Measurements from ENCODE around the gene MRPL57. TPM values are rescaled to one million over a fixed set of nuclear protein-coding genes. Genes with fewer than 3 reads are reported as not detected.

Gene MRPL57
- total and polyA plus RNA-seq, 2 donors (not counting 1 experiment from before 2014, with no cell fraction given) = 7.8 to 12.1 TPM

DNA sequence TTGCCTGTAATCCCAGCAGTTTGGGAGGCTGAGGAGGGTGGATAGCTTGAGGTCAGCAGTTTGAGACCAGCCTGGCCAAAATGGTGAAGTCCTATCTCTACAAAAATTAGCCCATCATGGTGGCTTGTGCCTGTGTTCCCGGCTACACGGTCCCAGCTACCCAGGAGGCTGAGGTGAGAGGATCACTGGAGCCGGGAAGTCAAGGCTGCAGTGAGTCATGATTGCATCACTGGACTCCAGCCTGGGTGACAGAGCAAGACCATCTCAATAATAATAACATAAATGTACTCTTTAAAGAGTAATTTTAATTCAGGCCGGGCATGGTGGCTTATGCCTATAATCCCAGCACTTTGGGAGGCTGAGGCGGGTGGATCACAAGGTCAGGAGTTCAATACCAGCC, 38.8 kb upstream of the MRPL57 start:
- H3K36me3 ChIP-seq (replicated peaks in 1 of 2; ENCODE audit: control extremely low read depth in 1 of 2, control insufficient read depth in 1 of 2, extremely low read depth in 1 of 2, insufficient read depth in 2 of 2, low read length in 1 of 2) = peaks cover 0 to 2% of the 10 kb centered on the region in 2 experiments
- H3K9me3 ChIP-seq (ENCODE audit: control extremely low read depth in 1 of 3, control insufficient read depth in 2 of 3, insufficient read depth in 1 of 3, low read length in 2 of 3) = no peaks in the 10 kb centered on the region
- peaks cover 23% of the 10 kb centered on the region for H3K79me2 ChIP-seq (ENCODE audit: control insufficient read depth, insufficient read depth, low read length)
- peaks cover 4% of the 10 kb centered on the region for H4K20me1 ChIP-seq (ENCODE audit: control insufficient read depth, insufficient read depth, low read length, poor library complexity, severe bottlenecking)
- Mint-ChIP-seq H3K4me3 (no peak overlapping the region), H3K27me3 (peaks cover 17% of the 10 kb centered on the region), H3K9me3 (ENCODE audit: insufficient read depth) (no peaks in the 10 kb centered on the region), H3K27ac (no peak overlapping the region), H3K4me1 (peaks cover 24% of the 10 kb centered on the region)
- H3K27me3 ChIP-seq (replicated peaks in 1 of 4; ENCODE audit: control extremely low read depth in 1 of 4, control insufficient read depth in 3 of 4, insufficient read depth in 4 of 4, low read length in 3 of 4) = peaks cover 0 to 4% (median 2%) of the 10 kb centered on the region in 4 experiments
- no peak overlapping the region for H3K4me3 ChIP-seq (ENCODE audit: control extremely low read depth in 1 of 5, extremely low read depth in 1 of 5, insufficient read depth in 1 of 5, low read depth in 2 of 5, low read length in 4 of 5)
- ChIA-PET CTCF (interaction anchor here (0.6 to 1.5 kb wide), 2 partner anchors 194 to 226 kb away, joined by 4 to 6 read pairs; no protein-coding TSS in a partner anchor), POLR2A (no interaction called here)
- no peak overlapping the region for H3K4me2 ChIP-seq (replicated peaks; ENCODE audit: low read depth, low read length, poor library complexity, severe bottlenecking)
- DNase-seq = no peak
- TF ChIP-seq EZH2 (IDR thresholded peaks at IDR 0.05; ENCODE audit: borderline replicate concordance, insufficient read depth, low read depth, low read length, poor library complexity, severe bottlenecking) (no peak), CTCF (IDR thresholded peaks at IDR 0.05) (no peak)
- no peak for ATAC-seq (ENCODE audit: low read depth)
- WGBS (ENCODE audit: insufficient coverage) = 93% methylated on average over 4 of the region's 5 CpGs
- peaks cover 18 to 22% of the 10 kb centered on the region in 2 donors for H3K4me1 ChIP-seq (ENCODE audit: control insufficient read depth in 2 of 2, insufficient read depth in 2 of 2, low read length in 2 of 2)
- H3K9ac ChIP-seq (ENCODE audit: low read length) = no peak overlapping the region
- no peak overlapping the region for H2AFZ ChIP-seq (ENCODE audit: insufficient read depth, low read depth, low read length, poor library complexity, severe bottlenecking)
- intact Hi-C loops (cut with micrococcal nuclease) = loop anchor here (2.0 to 10.0 kb wide), 2 partner anchors 363 to 533 kb away; partner anchors contain the start of genes EEF1AKMT1 and FGF9
- no peak overlapping the region for H3K27ac ChIP-seq (ENCODE audit: low read length in 2 of 2)

DNA sequence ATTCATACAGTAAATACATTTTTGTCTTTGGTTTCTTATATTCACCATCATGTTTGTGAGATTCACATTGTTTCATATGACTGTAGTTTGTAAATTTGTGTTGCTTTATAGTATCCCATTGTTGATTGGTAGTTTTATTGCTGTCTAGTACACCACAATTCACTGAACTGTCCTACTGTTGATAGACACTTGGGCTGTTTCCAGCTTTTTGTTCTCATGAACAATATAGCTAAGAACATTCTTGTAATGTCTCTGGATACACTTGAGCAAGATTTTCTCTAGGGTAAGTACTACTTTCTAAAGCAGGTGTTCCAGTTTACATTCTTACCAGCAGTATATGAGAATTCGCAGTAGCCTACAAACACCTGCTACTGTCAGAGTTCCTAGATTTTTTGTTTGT, 37.9 kb upstream of the MRPL57 start:
- H3K4me1 Mint-ChIP-seq = peaks cover 32% of the 10 kb centered on the region
- ATAC-seq (ENCODE audit: low read depth) = no peak
- POLR2A ChIA-PET = no interaction called here
- H3K9ac ChIP-seq (ENCODE audit: low read length) = no peak overlapping the region
- peak overlapping the region; percentile 67 for H3K4me3 Mint-ChIP-seq
- no peak overlapping the region for H3K4me3 ChIP-seq (ENCODE audit: control extremely low read depth in 1 of 5, extremely low read depth in 1 of 5, insufficient read depth in 1 of 5, low read depth in 2 of 5, low read length in 4 of 5)
- no peaks in the 10 kb centered on the region for H3K9me3 ChIP-seq (ENCODE audit: control extremely low read depth in 1 of 3, control insufficient read depth in 2 of 3, insufficient read depth in 1 of 3, low read length in 2 of 3)
- intact Hi-C loops (cut with micrococcal nuclease) = loop anchor here (2.0 to 10.0 kb wide), 2 partner anchors 364 to 532 kb away; partner anchors contain the start of genes EEF1AKMT1 and FGF9
- CTCF ChIA-PET = interaction anchor here (1.0 to 1.2 kb wide), 2 partner anchors 11 to 38 kb away, joined by 3 to 4 read pairs; partner anchors contain the start of genes MRPL57 and SKA3
- H3K36me3 ChIP-seq (replicated peaks in 1 of 2; ENCODE audit: control extremely low read depth in 1 of 2, control insufficient read depth in 1 of 2, extremely low read depth in 1 of 2, insufficient read depth in 2 of 2, low read length in 1 of 2) = peaks cover 3 to 11% of the 10 kb centered on the region in 2 experiments
- no peak for DNase-seq
- H4K20me1 ChIP-seq (ENCODE audit: control insufficient read depth, insufficient read depth, low read length, poor library complexity, severe bottlenecking) = peaks cover 13% of the 10 kb centered on the region
- TF ChIP-seq EZH2 (IDR thresholded peaks at IDR 0.05; ENCODE audit: borderline replicate concordance, insufficient read depth, low read depth, low read length, poor library complexity, severe bottlenecking) = no peak
- TF ChIP-seq CTCF (IDR thresholded peaks at IDR 0.05) = no peak
- no peak overlapping the region for H3K4me2 ChIP-seq (replicated peaks; ENCODE audit: low read depth, low read length, poor library complexity, severe bottlenecking)
- no peaks in the 10 kb centered on the region for H3K9me3 Mint-ChIP-seq (ENCODE audit: insufficient read depth)
- H2AFZ ChIP-seq (ENCODE audit: insufficient read depth, low read depth, low read length, poor library complexity, severe bottlenecking) = no peak overlapping the region
- H3K79me2 ChIP-seq (ENCODE audit: control insufficient read depth, insufficient read depth, low read length) = peaks cover 32% of the 10 kb centered on the region
- no CpG with 5 or more reads among the region's 1 CpG for WGBS (ENCODE audit: insufficient coverage)
- H3K27ac Mint-ChIP-seq = peak overlapping the region; percentile 63
- peaks cover 10% of the 10 kb centered on the region for H3K27me3 Mint-ChIP-seq
- peaks cover 25 to 30% of the 10 kb centered on the region in 2 donors for H3K4me1 ChIP-seq (ENCODE audit: control insufficient read depth in 2 of 2, insufficient read depth in 2 of 2, low read length in 2 of 2)
- peaks cover 0 to 4% (median 2%) of the 10 kb centered on the region in 4 experiments for H3K27me3 ChIP-seq (replicated peaks in 1 of 4; ENCODE audit: control extremely low read depth in 1 of 4, control insufficient read depth in 3 of 4, insufficient read depth in 4 of 4, low read length in 3 of 4)
- H3K27ac ChIP-seq (ENCODE audit: low read length in 2 of 2) = no peak overlapping the region

All from B cell (primary cell).